Diencephalon (tissue), 1 donor: ENCODE measurements around the gene LIPF. TPM values are rescaled to one million over a fixed set of nuclear protein-coding genes. Genes with fewer than 3 reads are reported as not detected.

Experiments
- total RNA-seq: library from RNA; depleted of rRNA; stranded (reverse); fragments of >200 nt; gene quantifications from one replicate; pipeline ENCODE4 v1.2.3, GENCODE V29; 2014

Gene LIPF
- not detected for total RNA-seq

GRCh38 chr10:88664142-88664541 is at the start of gene LIPF:
TSS of gene LIPF (plus strand) at chr10:88664442. CDS start at chr10:88667298, 2,856 bp downstream.

GRCh38 chr10:88705958-88706357 is 41.7 kb downstream of the LIPF start, which contains the start of gene LIPK:
TSS of gene LIPK (plus strand) at chr10:88706249. CDS start at chr10:88724544, 18,295 bp downstream.

Other genes with a start within 250 kb of the LIPF start
- 8.8 TPM for gene RNLS, start 81.1 kb upstream of the LIPF start, total RNA-seq
- 1.6 TPM for gene LIPJ, start 77.7 kb upstream of the LIPF start, total RNA-seq
- not detected for gene LIPK, start 41.8 kb downstream of the LIPF start, total RNA-seq
- gene LIPN, start 95.6 kb downstream of the LIPF start, total RNA-seq = not detected
- not detected for gene LIPM, start 138.3 kb downstream of the LIPF start, total RNA-seq
- 0.46 TPM for gene ANKRD22, start 187.4 kb downstream of the LIPF start, total RNA-seq
- gene STAMBPL1, start 215.8 kb downstream of the LIPF start, total RNA-seq = 19.1 TPM